ENCODE measurements around the gene SUV39H1.
"Not testable (repeated sequence)": the region's sequence is repeated elsewhere in the genome, so short reads cannot be mapped to it uniquely, and the experiment has no call there.

Gene SUV39H1

GRCh38 chrX:48688531-48689150, 7.9 kb upstream of the SUV39H1 start:
- DNase-seq: no peak

- DNase-seq: no peak
Observed at GRCh38 chrX:48689208-48689920, 7.2 kb upstream of the SUV39H1 start.

GRCh38 chrX:48691746-48692145, 4.8 kb upstream of the SUV39H1 start:
- not testable (repeated sequence) for DNase-seq

DNA sequence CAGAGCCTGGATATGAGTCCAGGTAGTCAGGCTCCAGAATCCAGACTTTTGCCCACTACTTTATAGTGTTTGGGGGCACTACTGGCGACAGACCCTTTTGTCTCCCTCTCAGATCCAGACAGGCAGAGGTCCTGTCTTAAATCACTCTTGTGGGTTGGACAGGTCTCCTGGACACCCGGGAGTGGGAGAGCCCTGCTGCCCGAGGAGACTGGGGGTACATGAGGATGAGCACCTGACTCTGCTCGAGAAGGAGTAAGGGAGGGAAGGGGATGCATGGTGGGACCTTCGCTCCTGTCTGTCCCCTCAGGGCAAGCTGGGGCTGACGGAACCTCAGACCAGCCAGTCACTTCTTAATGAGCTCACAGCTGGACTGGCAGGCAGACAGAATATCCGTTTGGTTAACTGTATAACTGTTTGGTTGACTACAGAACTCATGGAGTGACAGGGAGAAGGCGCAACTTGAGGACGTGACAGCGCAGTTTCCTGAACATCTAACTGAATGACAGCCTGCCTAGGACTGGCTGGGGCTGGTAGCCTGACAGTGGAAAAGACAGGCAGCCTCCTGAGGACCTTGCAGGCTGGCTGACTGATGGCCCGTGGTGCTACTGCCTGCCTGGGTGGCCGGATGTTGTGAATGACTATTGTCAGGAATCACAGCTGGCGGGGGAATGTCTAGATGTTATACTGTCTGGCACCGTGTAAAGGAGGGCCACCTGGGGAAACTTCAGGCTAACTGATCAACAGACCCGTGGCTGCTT, 1.6 kb upstream of the SUV39H1 start:
- DNase-seq: no peak

- no peak for DNase-seq
Observed at GRCh38 chrX:48695534-48695896, 1.0 kb upstream of the SUV39H1 start.

DNA sequence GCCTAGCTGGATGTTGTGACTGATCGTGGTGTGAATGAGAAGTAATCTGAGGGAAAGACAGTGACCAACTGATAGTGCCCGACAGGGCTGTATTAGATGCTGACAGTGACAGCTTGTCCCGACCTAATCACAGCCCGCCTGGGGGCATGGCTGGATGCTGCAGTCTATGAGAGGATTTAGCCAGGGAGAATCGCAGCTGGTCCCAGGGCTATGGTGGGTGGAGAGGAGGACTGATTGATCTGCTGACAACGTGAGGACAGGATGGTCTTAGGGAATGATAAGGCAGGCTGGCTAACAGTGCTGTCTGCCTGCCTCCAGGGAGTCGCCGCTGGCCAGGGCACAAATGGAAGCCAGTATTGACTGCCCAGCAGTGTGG, 621 bp upstream of the SUV39H1 start:
- no peak for DNase-seq

DNA sequence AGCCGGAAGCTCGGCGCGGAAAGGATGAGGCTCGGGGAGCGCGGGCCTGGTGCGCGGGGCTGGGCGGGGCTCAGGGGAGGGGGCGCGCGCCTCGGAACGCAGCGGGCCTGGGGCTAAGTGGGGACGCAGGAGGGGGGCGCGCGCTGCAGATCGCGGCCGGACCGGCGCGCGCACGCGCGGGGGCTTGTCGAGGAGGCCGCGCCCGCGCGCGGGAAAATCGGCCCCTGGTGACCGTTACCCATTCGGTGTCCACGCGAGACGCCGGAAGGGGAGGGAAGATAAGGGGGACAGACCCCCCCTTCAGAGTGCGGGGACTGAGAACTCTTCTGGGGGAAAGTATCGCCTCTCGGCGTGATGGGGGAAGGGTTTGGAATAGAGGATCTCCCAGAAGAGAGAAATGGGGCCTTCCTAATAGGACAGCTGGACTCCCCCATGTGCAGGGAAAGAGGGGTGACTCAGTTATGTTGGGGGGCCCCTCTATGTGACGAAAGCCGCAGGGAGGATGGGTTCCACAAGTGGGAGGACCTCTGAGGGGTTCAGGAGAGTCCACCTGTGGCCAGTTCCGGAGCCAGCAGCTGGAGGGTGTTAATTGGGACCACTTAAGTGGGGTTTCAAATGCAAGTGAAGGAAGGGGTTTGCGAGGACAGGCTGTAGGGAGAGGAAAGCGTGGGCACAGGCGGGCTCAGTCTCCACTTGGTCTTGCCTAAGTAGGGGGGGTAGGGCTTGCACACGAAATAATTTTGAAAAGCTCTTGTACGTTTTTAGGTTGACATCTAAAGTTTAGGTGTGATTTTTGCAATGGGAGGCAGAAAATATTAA, 584 bp downstream of the SUV39H1 start:
- DNase-seq: peak; percentile 7

GRCh38 chrX:48698306-48698705, 1.8 kb downstream of the SUV39H1 start:
- no peak for DNase-seq

- DNase-seq: no peak
Observed at GRCh38 chrX:48700246-48700645, 3.7 kb downstream of the SUV39H1 start.

DNA sequence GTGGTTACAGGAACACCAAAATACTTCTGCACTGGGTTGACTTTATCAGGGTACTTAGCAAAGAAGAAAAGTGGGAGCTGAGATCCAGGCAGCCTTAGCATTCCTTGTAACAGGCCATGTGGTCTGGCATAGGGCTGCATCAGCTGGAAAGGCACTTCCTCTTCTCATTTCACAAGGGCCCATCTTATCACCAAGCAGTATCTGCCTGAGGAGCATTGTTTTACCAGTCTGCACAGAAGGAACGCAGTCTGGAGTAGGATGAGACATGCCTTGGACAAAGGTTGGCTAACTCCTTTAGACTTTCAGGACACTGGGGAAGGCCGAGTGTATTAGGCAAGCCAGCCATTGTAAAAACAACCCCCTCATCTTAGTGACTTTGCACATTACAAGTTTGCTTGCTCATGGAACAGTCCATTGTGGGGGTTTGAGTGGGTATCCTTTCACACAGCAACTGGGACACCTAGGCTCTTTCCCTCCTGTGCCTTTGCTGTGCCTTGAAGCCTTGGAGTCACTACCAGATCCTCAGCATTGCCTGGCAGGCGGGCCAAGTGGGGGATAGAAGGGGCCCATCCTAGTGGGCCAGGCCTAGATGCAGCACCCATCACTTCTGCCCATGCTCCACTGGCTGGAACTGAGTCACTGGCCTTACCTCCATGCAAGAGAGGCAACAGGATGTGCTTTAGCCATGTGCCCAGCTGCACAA, 4.6 kb downstream of the SUV39H1 start:
- no peak for DNase-seq

- no peak for DNase-seq
Observed at GRCh38 chrX:48702032-48702431, 5.5 kb downstream of the SUV39H1 start.

GRCh38 chrX:48702716-48703115, 6.2 kb downstream of the SUV39H1 start:
- no peak for DNase-seq

DNA sequence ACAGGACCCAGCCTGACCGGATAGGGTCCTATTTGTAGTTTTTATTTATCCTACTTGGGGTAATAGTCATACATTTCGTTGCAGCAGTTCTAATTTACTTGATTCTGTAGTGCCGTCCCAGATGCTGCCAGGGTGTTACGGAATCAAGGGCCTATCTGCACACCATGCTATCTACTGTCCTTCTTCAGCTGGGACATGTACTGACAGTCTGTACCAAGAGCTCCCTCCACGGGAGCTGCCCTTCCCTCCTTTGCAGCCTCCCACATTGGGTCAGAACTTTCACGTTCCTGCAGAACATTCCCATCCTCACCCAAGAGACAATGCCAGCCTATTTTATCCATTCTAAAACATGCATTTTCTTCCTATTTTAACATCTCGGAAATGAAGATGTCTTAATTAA, 6.7 kb downstream of the SUV39H1 start:
- no peak for DNase-seq

DNA sequence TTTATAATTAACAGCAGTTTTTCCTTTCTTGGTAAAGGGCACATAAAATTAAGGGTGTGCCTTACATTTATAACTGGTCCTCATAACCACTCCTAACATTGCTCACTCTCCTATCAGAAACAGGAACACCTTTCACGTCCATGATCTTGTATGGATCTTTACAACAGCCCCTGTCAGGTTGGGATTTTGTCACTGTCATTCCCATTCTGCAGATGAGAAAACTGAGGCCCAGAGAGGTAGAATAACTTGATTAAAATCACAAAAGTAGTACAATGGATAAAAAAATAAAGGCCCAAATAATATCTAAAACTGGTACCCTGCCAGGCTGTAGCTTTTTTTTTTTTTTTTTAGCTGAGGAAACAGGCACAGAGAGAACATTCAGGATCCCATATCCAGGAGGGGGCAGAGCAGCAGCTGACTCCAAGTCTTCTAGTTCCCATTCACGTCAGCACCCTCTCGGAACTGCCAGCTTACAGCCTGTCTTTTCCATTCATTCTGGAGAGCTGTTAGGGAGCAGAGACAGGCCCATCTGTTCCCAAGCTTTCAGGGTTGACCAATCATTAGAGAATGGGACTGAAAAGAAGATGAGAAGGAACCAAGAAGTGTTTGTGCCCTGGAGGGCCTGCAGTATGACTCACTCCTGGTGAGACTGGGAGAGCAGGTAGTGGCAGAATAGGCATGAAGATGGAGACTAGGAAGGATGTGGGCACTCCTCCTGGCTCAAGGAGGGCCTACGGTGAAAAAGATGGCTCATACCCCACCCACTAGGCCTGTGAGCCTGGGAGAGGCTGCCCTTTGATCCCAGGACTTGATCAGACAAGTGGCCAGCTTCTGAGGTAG, 7.3 kb downstream of the SUV39H1 start:
- no peak for DNase-seq

DNA sequence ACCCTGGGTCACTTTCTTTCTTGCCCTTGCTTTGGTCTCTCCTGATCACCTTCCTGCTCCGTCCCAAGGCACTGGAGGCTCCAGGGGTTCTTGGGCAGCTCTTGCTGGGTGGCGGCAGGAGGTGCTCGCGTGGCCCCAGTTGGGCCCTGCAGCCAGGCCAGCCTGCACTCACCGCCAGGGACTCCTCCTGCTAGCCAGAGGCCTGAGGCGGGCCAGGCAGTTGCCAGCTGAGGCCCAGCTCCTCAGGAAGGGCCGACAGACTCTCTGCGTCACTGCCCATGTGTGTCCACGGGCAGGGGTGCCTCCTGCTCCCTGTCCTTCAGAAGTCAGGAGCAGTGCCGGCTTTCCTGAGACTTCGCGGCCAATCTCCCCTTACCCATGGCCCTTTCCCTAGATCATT, 9.3 kb downstream of the SUV39H1 start:
- no peak for DNase-seq

DNA sequence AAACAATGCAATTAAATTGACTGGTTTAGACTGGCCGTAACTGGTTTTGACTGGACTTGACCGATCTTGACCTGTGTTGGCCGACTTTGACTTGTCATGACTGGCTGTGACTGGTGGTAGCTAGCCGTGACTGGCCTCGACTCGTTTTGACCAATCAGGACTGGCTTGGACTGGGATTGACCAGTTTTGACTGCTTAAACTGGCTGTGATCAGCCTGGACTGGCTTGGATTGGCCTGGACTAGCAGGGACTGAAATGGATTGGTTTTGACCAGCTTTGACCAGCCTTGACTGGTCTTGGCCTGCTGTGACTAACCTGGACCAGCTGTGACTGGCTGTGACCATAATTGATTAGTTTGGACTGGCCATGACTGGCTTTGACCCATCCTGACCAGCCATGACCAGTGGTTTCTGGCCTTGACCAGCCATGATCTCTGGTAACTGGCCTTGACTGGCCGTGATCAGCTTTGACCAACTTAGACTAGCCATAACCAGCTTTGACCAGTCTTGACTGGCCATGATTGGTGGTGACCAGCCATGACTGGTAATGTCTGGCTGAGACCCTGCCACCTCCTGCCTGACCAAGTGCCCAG, 13.1 kb downstream of the SUV39H1 start:
- no peak for DNase-seq

- no peak for DNase-seq
Observed at GRCh38 chrX:48711162-48711928, 14.8 kb downstream of the SUV39H1 start.

GRCh38 chrX:48711929-48712505, 15.5 kb downstream of the SUV39H1 start:
- DNase-seq: no peak

- no peak for DNase-seq
Observed at GRCh38 chrX:48713847-48714246, 17.3 kb downstream of the SUV39H1 start.

GRCh38 chrX:48714573-48714972, 18.0 kb downstream of the SUV39H1 start:
- no peak for DNase-seq

Measured in DMS79 (cell line).